Heart left ventricle (tissue), 16 donors: ENCODE data around the gene PRCC. TPM values are rescaled to one million over a fixed set of nuclear protein-coding genes. Genes with fewer than 3 reads are reported as not detected.

Experiments used
- ATAC-seq, 4 donors: fragments of 200-7000 bp; cut with Tn5 transposase; one replicate each; pipeline ENCODE4 v1.9.1; 2020 to 2022; ENCODE audit warnings: moderate library complexity in 4 of 4, mild to moderate bottlenecking in 3 of 4, moderate number of reproducible peaks in 1 of 4
- DNase-seq, 5 donors: peaks; one replicate each; pipeline ENCODE4 v3.0.0-alpha.2; 2020
- H3K27ac ChIP-seq, 12 donors: fragments of 200-600 bp; sonication (generic) in 4 of 12; one replicate each; pipeline versions ENCODE4 v1.5.0 to v1.8.0; 2016 to 2022; ENCODE audit warnings: mild to moderate bottlenecking in 2 of 12
- H3K27me3 ChIP-seq, 9 donors: fragments of 200-600 bp; sonication (generic) in 2 of 9; one replicate each; pipeline versions ENCODE4 v1.5.1 to v1.8.0; 2016 to 2022; ENCODE audit warnings: mild to moderate bottlenecking in 3 of 9
- H3K36me3 ChIP-seq, 9 donors: fragments of 200-600 bp; sonication (generic) in 2 of 9; one replicate each; pipeline versions ENCODE4 v1.5.0 to v1.8.0; 2018 to 2022; ENCODE audit warnings: mild to moderate bottlenecking in 2 of 9
- H3K4me1 ChIP-seq, 12 donors: fragments of 200-600 bp; sonication (generic) in 4 of 12; one replicate each; pipeline versions ENCODE4 v1.5.0 to v1.8.0; 2016 to 2022; ENCODE audit warnings: mild to moderate bottlenecking in 3 of 12
- H3K4me3 ChIP-seq, 12 donors: fragments of 200-600 bp; sonication (generic) in 4 of 12; one replicate each; pipeline versions ENCODE4 v1.5.0 to v1.8.0; 2017 to 2022; ENCODE audit warnings: mild to moderate bottlenecking in 9 of 12, moderate library complexity in 4 of 12
- H3K9me3 ChIP-seq, 12 donors: fragments of 200-600 bp; sonication (generic) in 4 of 12; one replicate each; pipeline versions ENCODE4 v1.5.0 to v1.8.0; 2016 to 2022; ENCODE audit warnings: mild to moderate bottlenecking in 1 of 12
- CTCF ChIP-seq, 12 donors: fragments of 200-600 bp; sonication (generic) in 4 of 12; IDR thresholded peaks; one replicate each; pipeline versions ENCODE4 v1.5.0 to v1.8.0; 2018 to 2022; ENCODE audit warnings: antibody characterized with exemption in 12 of 12, mild to moderate bottlenecking in 5 of 12
- POLR2A ChIP-seq, 2 donors: fragments of 450-650 bp; IDR thresholded peaks; one replicate each; pipeline ENCODE4 v1.6.1; 2017; ENCODE audit warnings: antibody characterized with exemption in 2 of 2, mild to moderate bottlenecking in 2 of 2, moderate library complexity in 2 of 2
- WGBS, 4 donors: extraction: QIAGEN DNeasy Blood & Tissue Kit in 2 of 4; methylation state at CpG; one replicate each; pipeline versions ENCODE4 v1.1.5 to v1.1.7; 2013 to 2018; 5-methylcytosine and 5-hydroxymethylcytosine counted together
- intact Hi-C, 10 donors: fragments of 100-400 bp; cut with DNase I; formaldehyde crosslinking; loops; one replicate each; pipeline versions ENCODE4 v1.11.1 to v1.14.2; 2022
- polyA plus RNA-seq, 2 donors: library from polyadenylated mRNA; stranded (reverse); fragments of 200-250 nt; gene quantifications; one replicate each; pipeline ENCODE4 v1.2.3, GENCODE V29; 2013
- total RNA-seq, 9 donors: library from RNA; depleted of rRNA in 2 of 9; stranded (reverse); fragments of >200 nt in 2 of 9; fragmentation: NEBNext Ultra II Directional in 3 of 9; extraction: Animal tissue kit (Norgen Biotek cat#: 25700) in 3 of 9; gene quantifications; one replicate each; pipeline versions ENCODE4 v1.1.0 to v1.2.4, GENCODE V29; 2016 to 2023
- donor health status: ischemic (EF 13 %, LVEDD 7.1; RV severe dilation, severe dysfunction).
- donor health status: healthy with polysubstance abuse.
- donor health status: DM: no; HTN: yes; CAD: no.
- donor health status: DM: no; HTN: no; CAD: no.
- donor health status: ischemic (EF 25% LVEDD 6.9; RV normal size, moderate dysfunction).
- donor health status: ischemic (EF 25% LVEDD 5.7; RV mildly dilated, moderate dysfunction).
- donor health status: healthy.
- donor health status: DM: yes; HTN: yes; CAD: no.
- donor health status: ischemic (EF 35%, LVEDD 5.7; RV mildly dilated, moderate dysfunction).
- donor health status: nonischemic (EF 11% LVEDD 7.7; RV severe dilation, severe dysfunction).
- donor health status: DM: yes; HTN: yes; CAD: no.
- donor health status: PGD.
- donor health status: ischemic (EF 29% LVEDD 5.4; RV normal size, mild dysfunction).
- donor health status: nonischemic (EF 23%, LVEDD 6.1; RV moderate dilation, normal function).

The PRCC gene
- total and polyA plus RNA-seq, 11 donors = 34.6 to 55.5 (median 39.0) TPM

GRCh38 chr1:156844638-156845037 lies 77.3 kb downstream of the PRCC start:
- Histone ChIP-seq H3K4me1 (peaks cover 0 to 10% (median 2%) of the 10 kb centered on the region in 12 donors), H3K9me3 (no peaks in the 10 kb centered on the region), H3K4me3 (no peak overlapping the region), H3K36me3 (no peaks in the 10 kb centered on the region), H3K27ac (no peak overlapping the region), H3K27me3 (peaks cover 6 to 78% (median 33%) of the 10 kb centered on the region in 9 donors)
- no peak for TF ChIP-seq CTCF (IDR thresholded peaks at IDR 0.05)
- no peak for TF ChIP-seq POLR2A (IDR thresholded peaks at IDR 0.05)
- intact Hi-C loops = no loop called here
- 28 to 55% (median 43%) methylated on average over 13 to 14 of the region's 14 CpGs for WGBS, 4 donors
- DNase-seq (no peak), ATAC-seq (no peak)

GRCh38 chr1:156845055-156845952 lies 78.0 kb downstream of the PRCC start:
- Histone ChIP-seq H3K36me3 (no peaks in the 10 kb centered on the region), H3K4me1 (peaks cover 0 to 10% (median 2%) of the 10 kb centered on the region in 12 donors), H3K27ac (no peak overlapping the region), H3K27me3 (peaks cover 6 to 73% (median 33%) of the 10 kb centered on the region in 9 donors), H3K9me3 (no peaks in the 10 kb centered on the region), H3K4me3 (no peak overlapping the region)
- TF ChIP-seq CTCF (IDR thresholded peaks at IDR 0.05) (no peak), POLR2A (IDR thresholded peaks at IDR 0.05) (no peak)
- 8 to 22% (median 17%) methylated on average over 39 to 69 of the region's 69 CpGs for WGBS, 4 donors
- ATAC-seq (peak in 2 of 4 donors; percentile 5 to 10), DNase-seq (no peak)
- intact Hi-C loops = no loop called here

GRCh38 chr1:156845953-156846545 lies 78.7 kb downstream of the PRCC start:
- TF ChIP-seq CTCF (IDR thresholded peaks at IDR 0.05) = no peak
- Histone ChIP-seq H3K27me3 (peaks cover 6 to 65% (median 33%) of the 10 kb centered on the region in 9 donors), H3K4me1 (peaks cover 0 to 10% (median 2%) of the 10 kb centered on the region in 12 donors), H3K9me3 (no peaks in the 10 kb centered on the region), H3K4me3 (no peak overlapping the region), H3K36me3 (no peaks in the 10 kb centered on the region), H3K27ac (no peak overlapping the region)
- intact Hi-C loops = no loop called here
- no peak for ATAC-seq
- no peak for DNase-seq
- 47 to 61% (median 50%) methylated on average over 17 to 18 of the region's 18 CpGs for WGBS, 4 donors

GRCh38 chr1:156846643-156847042 lies 79.3 kb downstream of the PRCC start:
- Histone ChIP-seq H3K4me3 (no peak overlapping the region), H3K27me3 (peaks cover 6 to 65% (median 33%) of the 10 kb centered on the region in 9 donors), H3K36me3 (no peaks in the 10 kb centered on the region), H3K4me1 (peaks cover 0 to 12% (median 2%) of the 10 kb centered on the region in 12 donors), H3K27ac (no peak overlapping the region), H3K9me3 (no peaks in the 10 kb centered on the region)
- intact Hi-C loops = no loop called here
- ATAC-seq = no peak
- WGBS, 4 donors = 88 to 98% (median 91%) methylated on average over 3 to 5 of the region's 5 CpGs
- TF ChIP-seq CTCF (IDR thresholded peaks at IDR 0.05) = no peak
- no peak for TF ChIP-seq POLR2A (IDR thresholded peaks at IDR 0.05)
- no peak for DNase-seq
